Ovary (tissue), 9 donors: ENCODE data around the gene TCF12. TPM values are rescaled to one million over a fixed set of nuclear protein-coding genes. Genes with fewer than 3 reads are reported as not detected.

Source experiments
- DNase-seq, 5 donors: peaks; one replicate each; pipeline ENCODE4 v3.0.0-alpha.2; 2019 to 2020
- H3K27ac ChIP-seq, 2 donors: fragments of 200-600 bp; one replicate each; pipeline versions ENCODE4 v1.5.1 to v1.8.0; 2019 to 2022
- H3K27me3 ChIP-seq: fragments of 200-600 bp; one replicate; pipeline ENCODE4 v1.8.0; 2022
- H3K36me3 ChIP-seq: fragments of 200-600 bp; sonication (generic); one replicate; pipeline ENCODE4 v1.5.1; 2019
- H3K4me1 ChIP-seq: one replicate; pipeline ENCODE4 v1.8.1; 2013; ENCODE audit warnings: mild to moderate bottlenecking, moderate library complexity; ENCODE audit not compliant: insufficient read depth
- H3K4me3 ChIP-seq: fragments of 200-600 bp; sonication (generic); one replicate; pipeline ENCODE4 v1.5.1; 2017
- H3K9me3 ChIP-seq, 2 donors: fragments of 200-600 bp in 1 of 2; sonication (generic) in 1 of 2; one replicate each; pipeline versions ENCODE4 v1.5.1 to v1.8.1; 2013 to 2019; ENCODE audit warnings: mild to moderate bottlenecking in 1 of 2, moderate library complexity in 1 of 2
- EP300 ChIP-seq: sonication (generic); formaldehyde crosslinking; IDR thresholded peaks from one replicate; pipeline ENCODE4 v1.6.1; 2017; ENCODE audit warnings: antibody characterized with exemption
- POLR2A ChIP-seq: fragments of 450-650 bp; IDR thresholded peaks from one replicate; pipeline ENCODE4 v1.6.1; 2017; ENCODE audit warnings: antibody characterized with exemption, mild to moderate bottlenecking, moderate library complexity
- WGBS, 3 donors: extraction: QIAGEN DNeasy Blood & Tissue Kit in 1 of 3; methylation state at CpG; one replicate each; pipeline versions ENCODE4 v1.1.5 to v1.1.7; 2013 to 2017; 5-methylcytosine and 5-hydroxymethylcytosine counted together
- intact Hi-C, 4 donors: fragments of 100-400 bp; cut with DNase I; formaldehyde crosslinking; loops; one replicate each; pipeline versions ENCODE4 v1.11.0 to v1.15.1; 2022 to 2023
- polyA plus RNA-seq, 2 donors: library from polyadenylated mRNA; stranded (reverse); fragments of 200-250 nt in 1 of 2; fragments of 350-450 nt in 1 of 2; fragmentation: Illumina TruSeq in 1 of 2; extraction: RNeasy Lipid Tissue Mini Kit (QIAGEN cat#74804) in 1 of 2; gene quantifications; one replicate each; pipeline ENCODE4 v1.2.3, GENCODE V29; 2013 to 2014
- small RNA-seq: library from RNA; depleted of rRNA; stranded (forward); fragments of <200 nt; gene quantifications from one replicate; pipeline ENCODE3, GENCODE V24; 2016
- total RNA-seq, 7 donors: library from RNA; depleted of rRNA in 2 of 7; stranded (reverse); fragments of >200 nt in 2 of 7; fragmentation: NEBNext Ultra II Directional in 3 of 7; extraction: Animal tissue kit (Norgen Biotek cat#: 25700) in 3 of 7; gene quantifications; one replicate each; pipeline versions ENCODE4 v1.1.0 to v1.2.4, GENCODE V29; 2016 to 2023
- TF ChIP-seq, protein P1 (sequence below), 3 donors: fragments of 450-650 bp in 2 of 3; fragments of 200-600 bp in 1 of 3; IDR thresholded peaks; one replicate each; pipeline versions ENCODE4 v1.5.1 to v1.8.0; 2016 to 2022; ENCODE audit warnings: antibody characterized with exemption in 3 of 3, mild to moderate bottlenecking in 1 of 3
- donor health status: DM: no; HTN: no; CAD: no; lungs with moderate emphysema.
- donor health status: DM: no; HTN: no; CAD: no.
- donor health status: Bipolar disorder and iron deficiency.
- donor health status: DM: yes; HTN: yes; CAD: no.
- donor health status: DM: no; HTN: no; CAD: no.
- donor health status: DM: yes; HTN: yes; CAD: no.

TCF12 gene
- total and polyA plus RNA-seq, 9 donors, result 28.6 to 150 (median 116) TPM

- no peak for DNase-seq
- Histone ChIP-seq H3K36me3 (no peaks in the 10 kb centered on the region), H3K4me3 (no peak overlapping the region), H3K27me3 (no peaks in the 10 kb centered on the region), H3K27ac (no peak overlapping the region), H3K9me3 (no peaks in the 10 kb centered on the region), H3K4me1 (no peaks in the 10 kb centered on the region)
- intact Hi-C loops, result loop anchor here in 1 of 4 donors (2.0 to 10.0 kb wide), 2 partner anchors 189 to 845 kb away; no protein-coding TSS in a partner anchor
- WGBS, 3 donors, result 95% methylated on average over 5 of the region's 5 CpGs
- TF ChIP-seq, protein P1, sequence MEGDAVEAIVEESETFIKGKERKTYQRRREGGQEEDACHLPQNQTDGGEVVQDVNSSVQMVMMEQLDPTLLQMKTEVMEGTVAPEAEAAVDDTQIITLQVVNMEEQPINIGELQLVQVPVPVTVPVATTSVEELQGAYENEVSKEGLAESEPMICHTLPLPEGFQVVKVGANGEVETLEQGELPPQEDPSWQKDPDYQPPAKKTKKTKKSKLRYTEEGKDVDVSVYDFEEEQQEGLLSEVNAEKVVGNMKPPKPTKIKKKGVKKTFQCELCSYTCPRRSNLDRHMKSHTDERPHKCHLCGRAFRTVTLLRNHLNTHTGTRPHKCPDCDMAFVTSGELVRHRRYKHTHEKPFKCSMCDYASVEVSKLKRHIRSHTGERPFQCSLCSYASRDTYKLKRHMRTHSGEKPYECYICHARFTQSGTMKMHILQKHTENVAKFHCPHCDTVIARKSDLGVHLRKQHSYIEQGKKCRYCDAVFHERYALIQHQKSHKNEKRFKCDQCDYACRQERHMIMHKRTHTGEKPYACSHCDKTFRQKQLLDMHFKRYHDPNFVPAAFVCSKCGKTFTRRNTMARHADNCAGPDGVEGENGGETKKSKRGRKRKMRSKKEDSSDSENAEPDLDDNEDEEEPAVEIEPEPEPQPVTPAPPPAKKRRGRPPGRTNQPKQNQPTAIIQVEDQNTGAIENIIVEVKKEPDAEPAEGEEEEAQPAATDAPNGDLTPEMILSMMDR (IDR thresholded peaks at IDR 0.05), result no peak
- TF ChIP-seq POLR2A (no peak), EP300 (no peak)
Observed at GRCh38 chr15:57339321-57339720, 420.9 kb downstream of the TCF12 start.

Small RNA genes lying within 50 kb of the gene (small RNA-seq; reads per million reads assigned to genes)
- not detected for gene RF01210

Other genes starting within 250 kb of the TCF12 start
- gene ZNF280D, start 185.1 kb upstream of the TCF12 start, total RNA-seq, result 10 to 100 TPM; 36.8 to 66.0 (median 58.4) TPM
- gene ZNF280D, start 185.1 kb upstream of the TCF12 start, polyA plus RNA-seq, result 10 to 100 TPM; 27.3 to 29.8 TPM